Stimulated activated memory B cell treated with anti-CD40 and anti-IgM and Interleukin-4, amounts not matched to agents 10 μg/mL and 1 μg/mL and 100 μg/mL, for 72 hours (primary cell): Measurements from ENCODE around the gene ST8SIA2.

Source experiments
- ATAC-seq: fragments of 150-1000 bp; cut with Tn5 transposase; 2 replicates; pipeline ENCODE4 v1.10.0; 2021
- H3K27ac Mint-ChIP-seq: one replicate; pipeline ENCODE4 v1.8.0; 2022; ENCODE audit warnings: mild to moderate bottlenecking, mixed read lengths
- H3K27me3 Mint-ChIP-seq: one replicate; pipeline ENCODE4 v1.8.0; 2022; ENCODE audit warnings: mixed read lengths
- H3K36me3 Mint-ChIP-seq: one replicate; pipeline ENCODE4 v1.8.0; 2022; ENCODE audit warnings: mixed read lengths
- H3K4me1 Mint-ChIP-seq: one replicate; pipeline ENCODE4 v1.8.0; 2022; ENCODE audit warnings: mixed read lengths
- H3K4me3 Mint-ChIP-seq: one replicate; pipeline ENCODE4 v1.8.0; 2022; ENCODE audit warnings: mild to moderate bottlenecking, moderate library complexity, mixed read lengths
- H3K9me3 Mint-ChIP-seq: one replicate; pipeline ENCODE4 v1.8.0; 2022; ENCODE audit warnings: mixed read lengths

The ST8SIA2 gene

GRCh38 chr15:92385096-92385495, 8.6 kb upstream of the ST8SIA2 start:
- H3K36me3 Mint-ChIP-seq: no peaks in the 10 kb centered on the region

GRCh38 chr15:92391640-92392039, 2.0 kb upstream of the ST8SIA2 start:
- Mint-ChIP-seq H3K4me3 (no peak overlapping the region), H3K4me1 (no peaks in the 10 kb centered on the region), H3K27me3 (peaks cover 59% of the 10 kb centered on the region), H3K36me3 (no peaks in the 10 kb centered on the region), H3K9me3 (no peaks in the 10 kb centered on the region), H3K27ac (no peak overlapping the region)
- ATAC-seq: no peak

More at GRCh38 chr15:92385096-92385495, 8.6 kb upstream of the ST8SIA2 start:
- ATAC-seq: no peak
- no peak overlapping the region for H3K27ac Mint-ChIP-seq
- peaks cover 8% of the 10 kb centered on the region for H3K9me3 Mint-ChIP-seq
- H3K27me3 Mint-ChIP-seq: peaks cover 39% of the 10 kb centered on the region
- no peak overlapping the region for H3K4me3 Mint-ChIP-seq
- H3K4me1 Mint-ChIP-seq: no peaks in the 10 kb centered on the region

GRCh38 chr15:92392462-92392861, 1.2 kb upstream of the ST8SIA2 start:
- no peak overlapping the region for H3K4me3 Mint-ChIP-seq
- peaks cover 65% of the 10 kb centered on the region for H3K27me3 Mint-ChIP-seq
- no peak overlapping the region for H3K27ac Mint-ChIP-seq
- no peaks in the 10 kb centered on the region for H3K36me3 Mint-ChIP-seq
- H3K9me3 Mint-ChIP-seq: no peaks in the 10 kb centered on the region
- no peak for ATAC-seq
- H3K4me1 Mint-ChIP-seq: no peaks in the 10 kb centered on the region

- peaks cover 65% of the 10 kb centered on the region for H3K27me3 Mint-ChIP-seq
- H3K27ac Mint-ChIP-seq: no peak overlapping the region
- no peak for ATAC-seq
- no peaks in the 10 kb centered on the region for H3K36me3 Mint-ChIP-seq
- no peaks in the 10 kb centered on the region for H3K4me1 Mint-ChIP-seq
- no peaks in the 10 kb centered on the region for H3K9me3 Mint-ChIP-seq
- H3K4me3 Mint-ChIP-seq: no peak overlapping the region
Measured at GRCh38 chr15:92393980-92394308, 263 bp downstream of the ST8SIA2 start.

- H3K4me3 Mint-ChIP-seq: no peak overlapping the region
- H3K36me3 Mint-ChIP-seq: no peaks in the 10 kb centered on the region
- H3K4me1 Mint-ChIP-seq: no peaks in the 10 kb centered on the region
- ATAC-seq: no peak
- H3K27me3 Mint-ChIP-seq: peaks cover 69% of the 10 kb centered on the region
- no peaks in the 10 kb centered on the region for H3K9me3 Mint-ChIP-seq
- H3K27ac Mint-ChIP-seq: no peak overlapping the region
Measured at GRCh38 chr15:92394309-92395097, 822 bp downstream of the ST8SIA2 start.

GRCh38 chr15:92395098-92395635, 1.5 kb downstream of the ST8SIA2 start:
- Mint-ChIP-seq H3K36me3 (no peaks in the 10 kb centered on the region), H3K4me3 (no peak overlapping the region), H3K27ac (no peak overlapping the region), H3K27me3 (peaks cover 76% of the 10 kb centered on the region), H3K4me1 (no peaks in the 10 kb centered on the region), H3K9me3 (no peaks in the 10 kb centered on the region)
- no peak for ATAC-seq

- no peaks in the 10 kb centered on the region for H3K36me3 Mint-ChIP-seq
- peaks cover 45% of the 10 kb centered on the region for H3K27me3 Mint-ChIP-seq
- no peak for ATAC-seq
- H3K4me1 Mint-ChIP-seq: no peaks in the 10 kb centered on the region
- no peak overlapping the region for H3K27ac Mint-ChIP-seq
- no peaks in the 10 kb centered on the region for H3K9me3 Mint-ChIP-seq
- H3K4me3 Mint-ChIP-seq: no peak overlapping the region
Measured at GRCh38 chr15:92399271-92399950, 5.7 kb downstream of the ST8SIA2 start.

- Mint-ChIP-seq H3K4me1 (no peaks in the 10 kb centered on the region), H3K27me3 (peaks cover 34% of the 10 kb centered on the region), H3K9me3 (no peaks in the 10 kb centered on the region), H3K36me3 (no peaks in the 10 kb centered on the region), H3K27ac (no peak overlapping the region), H3K4me3 (no peak overlapping the region)
- no peak for ATAC-seq
Measured at GRCh38 chr15:92400573-92400972, 6.9 kb downstream of the ST8SIA2 start.

GRCh38 chr15:92400980-92401787, 7.5 kb downstream of the ST8SIA2 start:
- Mint-ChIP-seq H3K27me3 (peaks cover 28% of the 10 kb centered on the region), H3K36me3 (no peaks in the 10 kb centered on the region), H3K4me3 (no peak overlapping the region), H3K9me3 (no peaks in the 10 kb centered on the region), H3K27ac (no peak overlapping the region), H3K4me1 (no peaks in the 10 kb centered on the region)
- ATAC-seq: no peak

GRCh38 chr15:92402751-92403150, 9.1 kb downstream of the ST8SIA2 start:
- H3K36me3 Mint-ChIP-seq: no peaks in the 10 kb centered on the region
- H3K4me1 Mint-ChIP-seq: no peaks in the 10 kb centered on the region
- no peak overlapping the region for H3K27ac Mint-ChIP-seq
- ATAC-seq: no peak
- H3K9me3 Mint-ChIP-seq: no peaks in the 10 kb centered on the region
- H3K27me3 Mint-ChIP-seq: peaks cover 17% of the 10 kb centered on the region
- H3K4me3 Mint-ChIP-seq: no peak overlapping the region

- no peaks in the 10 kb centered on the region for H3K36me3 Mint-ChIP-seq
- no peaks in the 10 kb centered on the region for H3K9me3 Mint-ChIP-seq
- peaks cover 7% of the 10 kb centered on the region for H3K27me3 Mint-ChIP-seq
- no peak overlapping the region for H3K4me3 Mint-ChIP-seq
- no peak for ATAC-seq
- no peaks in the 10 kb centered on the region for H3K4me1 Mint-ChIP-seq
- H3K27ac Mint-ChIP-seq: no peak overlapping the region
Measured at GRCh38 chr15:92405942-92406341, 12.3 kb downstream of the ST8SIA2 start.

- Mint-ChIP-seq H3K27me3 (peaks cover 9% of the 10 kb centered on the region), H3K36me3 (no peaks in the 10 kb centered on the region), H3K9me3 (no peaks in the 10 kb centered on the region), H3K4me3 (no peak overlapping the region), H3K4me1 (no peaks in the 10 kb centered on the region), H3K27ac (no peak overlapping the region)
- no peak for ATAC-seq
Measured at GRCh38 chr15:92407321-92407720, 13.6 kb downstream of the ST8SIA2 start.

GRCh38 chr15:92407916-92408315, 14.2 kb downstream of the ST8SIA2 start:
- Mint-ChIP-seq H3K9me3 (no peaks in the 10 kb centered on the region), H3K4me1 (no peaks in the 10 kb centered on the region), H3K27me3 (peaks cover 9% of the 10 kb centered on the region), H3K36me3 (no peaks in the 10 kb centered on the region), H3K27ac (no peak overlapping the region), H3K4me3 (no peak overlapping the region)
- no peak for ATAC-seq

- Mint-ChIP-seq H3K36me3 (no peaks in the 10 kb centered on the region), H3K27ac (no peak overlapping the region), H3K9me3 (no peaks in the 10 kb centered on the region), H3K27me3 (peaks cover 9% of the 10 kb centered on the region), H3K4me3 (no peak overlapping the region), H3K4me1 (no peaks in the 10 kb centered on the region)
- ATAC-seq: no peak
Measured at GRCh38 chr15:92409006-92409405, 15.3 kb downstream of the ST8SIA2 start.

- no peak overlapping the region for H3K4me3 Mint-ChIP-seq
- H3K27ac Mint-ChIP-seq: no peak overlapping the region
- H3K36me3 Mint-ChIP-seq: no peaks in the 10 kb centered on the region
- no peaks in the 10 kb centered on the region for H3K4me1 Mint-ChIP-seq
- H3K9me3 Mint-ChIP-seq: no peaks in the 10 kb centered on the region
- no peak for ATAC-seq
- peaks cover 9% of the 10 kb centered on the region for H3K27me3 Mint-ChIP-seq
Measured at GRCh38 chr15:92409521-92409920, 15.8 kb downstream of the ST8SIA2 start.
